HepG2 (cell line): ENCODE results near the gene EFNA4. TPM values are rescaled to one million over a fixed set of nuclear protein-coding genes. Genes with fewer than 3 reads are reported as not detected.

Experiments used
- ATAC-seq: fragments of 200-7000 bp; cut with Tn5 transposase; 3 replicates; pipeline ENCODE4 v1.9.1; 2020; ENCODE audit warnings: mild to moderate bottlenecking, moderate library complexity
- BruUV-seq: library from RNA; stranded (reverse); fragments of 400-500 nt; replicated peaks from 2 replicates; lab custom pipeline; 2021; lab: Mats Ljungman, UMichigan
- CTCF ChIA-PET: fragments of 300-600 bp; formaldehyde crosslinking; extraction: SDS; loops from one replicate; lab custom pipeline; 2021; ENCODE audit warnings: low total read pairs, inconsistent platforms, low intra/inter-chr PET ratio; lab: Yijun Ruan, JAX
- POLR2A ChIA-PET: fragments of 350-600 bp; sonication (Branson Sonifier 250); formaldehyde crosslinking; loops from one replicate; lab custom pipeline; 2020; ENCODE audit warnings: antibody characterized with exemption, inconsistent platforms; lab: Yijun Ruan, JAX
- DNase-seq: peaks from one replicate; pipeline ENCODE4 v3.0.0-alpha.2; 2015; ENCODE audit warnings: low spot score
- FAIRE-seq: peaks from 3 replicates; lab custom pipeline; 2011; peaks lifted over from hg19 to GRCh38; lab: Jason Lieb, UNC
- H2AFZ ChIP-seq: one replicate; pipeline ENCODE4 v1.6.1; 2011; ENCODE audit warnings: low read length, inconsistent platforms
- H3K27ac ChIP-seq: fragments of 300-600 bp; 3 replicates; pipeline ENCODE4 v1.8.0; 2011; ENCODE audit warnings: mixed run types, mild to moderate bottlenecking, mixed read lengths, low read length, inconsistent platforms; ENCODE audit not compliant: insufficient read depth; ENCODE audit errors: extremely low read length
- H3K27me3 ChIP-seq, 2 experiments: fragments of 200-600 bp in 1 of 2; 2 replicates in 1 of 2; 3 replicates in 1 of 2; pipeline versions ENCODE4 v1.6.0 to v1.8.0; 2011; ENCODE audit warnings: low read length in 2 of 2, mild to moderate bottlenecking in 2 of 2, moderate library complexity in 2 of 2, inconsistent platforms in 1 of 2; ENCODE audit not compliant: insufficient read depth in 2 of 2, control insufficient read depth in 1 of 2
- H3K36me3 ChIP-seq, 2 experiments: fragments of 200-600 bp in 1 of 2; replicated peaks in 1 of 2; 2 replicates in 1 of 2; 3 replicates in 1 of 2; pipeline versions ENCODE4 v1.5.1 to v1.8.0; 2011; ENCODE audit warnings: low read length in 2 of 2, inconsistent platforms in 1 of 2; ENCODE audit not compliant: insufficient read depth in 2 of 2, control insufficient read depth in 1 of 2
- H3K4me1 ChIP-seq: 2 replicates; pipeline ENCODE4 v1.5.1; 2012; ENCODE audit warnings: low read length, inconsistent platforms; ENCODE audit not compliant: insufficient read depth
- H3K4me2 ChIP-seq: 2 replicates; pipeline ENCODE4 v1.6.0; 2011; ENCODE audit warnings: low read depth, low read length, inconsistent platforms
- H3K4me3 ChIP-seq, 3 experiments: fragments of 200-600 bp in 1 of 3; sonication (generic), shearing (Covaris generic) in 1 of 3; replicated peaks in 1 of 3; 2 replicates each; pipeline ENCODE4 v1.5.1; 2011 to 2016; ENCODE audit warnings: low read length in 3 of 3, inconsistent platforms in 2 of 3, low read depth in 2 of 3, mild to moderate bottlenecking in 2 of 3, control low read depth in 1 of 3, mixed read lengths in 1 of 3; ENCODE audit not compliant: insufficient read depth in 1 of 3
- H3K79me2 ChIP-seq: one replicate; pipeline ENCODE4 v1.6.1; 2011; ENCODE audit warnings: low read length, inconsistent platforms; ENCODE audit not compliant: insufficient read depth
- H3K9ac ChIP-seq: 2 replicates; pipeline ENCODE4 v1.6.0; 2011; ENCODE audit warnings: mild to moderate bottlenecking, low read depth, low read length, inconsistent platforms; ENCODE audit not compliant: insufficient read depth
- H3K9me3 ChIP-seq: 2 replicates; pipeline ENCODE4 v1.5.1; 2012; ENCODE audit warnings: mild to moderate bottlenecking, low read length
- H4K20me1 ChIP-seq: 2 replicates; pipeline ENCODE4 v1.6.0; 2011; ENCODE audit warnings: inconsistent platforms, mild to moderate bottlenecking, low read length, moderate library complexity; ENCODE audit not compliant: insufficient read depth
- AGO1 ChIP-seq: fragments of 200-400 bp; formaldehyde crosslinking; IDR thresholded peaks from 2 replicates; pipeline ENCODE4 v1.6.1; 2017; ENCODE audit warnings: mild to moderate bottlenecking, low read depth, low read length, moderate library complexity; ENCODE audit not compliant: poor library complexity, severe bottlenecking
- CHD4 ChIP-seq: fragments of 200-600 bp; sonication (generic); IDR thresholded peaks from 2 replicates; pipeline ENCODE4 v1.7.0; 2017; ENCODE audit warnings: mild to moderate bottlenecking, low read length, borderline replicate concordance
- EED ChIP-seq: sonication (generic); formaldehyde crosslinking; IDR thresholded peaks from 2 replicates; pipeline ENCODE4 v1.5.0; 2020; ENCODE audit warnings: mild to moderate bottlenecking, missing genetic modification reagents
- HMG20A ChIP-seq: IDR thresholded peaks from 2 replicates; pipeline ENCODE4 v1.6.1; 2016; ENCODE audit warnings: borderline replicate concordance
- IKZF4 ChIP-seq: sonication (generic); formaldehyde crosslinking; IDR thresholded peaks from 2 replicates; pipeline ENCODE4 v1.5.1; 2020; ENCODE audit warnings: borderline replicate concordance, mild to moderate bottlenecking, low read depth, missing genetic modification reagents; ENCODE audit errors: not compliant biosample characterization
- ISX ChIP-seq: sonication (generic); formaldehyde crosslinking; conservative IDR thresholded peaks from 2 replicates; pipeline ENCODE4 v1.5.0; 2020; ENCODE audit warnings: missing genetic modification reagents
- KAT8 ChIP-seq: IDR thresholded peaks from 2 replicates; pipeline ENCODE4 v1.6.1; 2016; ENCODE audit warnings: missing genetic modification reagents, missing compliant biosample characterization
- POLR2AphosphoS5 ChIP-seq: IDR thresholded peaks from 2 replicates; pipeline ENCODE4 v1.6.1; 2012; ENCODE audit warnings: low read depth, low read length
- SNAI1 ChIP-seq: sonication (generic); formaldehyde crosslinking; IDR thresholded peaks from 2 replicates; pipeline ENCODE4 v1.5.0; 2020; ENCODE audit warnings: mild to moderate bottlenecking, missing genetic modification reagents, borderline replicate concordance
- YY1 ChIP-seq: IDR thresholded peaks from 2 replicates; pipeline ENCODE4 v1.6.1; 2011; ENCODE audit warnings: low read length, low read depth, moderate library complexity, mild to moderate bottlenecking; ENCODE audit not compliant: insufficient read depth, insufficient replicate concordance
- ZNF615 ChIP-seq: sonication (generic); formaldehyde crosslinking; IDR thresholded peaks from 2 replicates; pipeline ENCODE4 v1.5.0; 2020; ENCODE audit warnings: mild to moderate bottlenecking, missing genetic modification reagents, borderline replicate concordance
- ZNF672 ChIP-seq: sonication (generic); formaldehyde crosslinking; IDR thresholded peaks from 2 replicates; pipeline ENCODE4 v1.8.1; 2022; ENCODE audit warnings: missing genetic modification reagents
- WGBS: methylation state at CpG from one replicate; pipeline ENCODE4 v1.1.6; 2017; ENCODE audit warnings: low lambda C conversion rate; 5-methylcytosine and 5-hydroxymethylcytosine counted together
- in situ Hi-C: cut with HindIII; loops from 2 replicates; pipeline ENCODE4 v1.10.0; 2017; ENCODE audit warnings: low pct_unique_long_range_greater_than_20kb; ENCODE audit not compliant: extremely low pct_ligation_motif_present
- intact Hi-C: fragments of 100-400 bp; cut with micrococcal nuclease; formaldehyde crosslinking; loops from one replicate; pipeline ENCODE4 v1.10.0; 2022; ENCODE audit not compliant: unreplicated experiment
- polyA plus RNA-seq, 8 experiments: library from polyadenylated mRNA; depleted of rRNA in 3 of 8; stranded (reverse) in 7 of 8; unstranded in 1 of 8; fragments of >200 nt; fragmentation: Illumina TruSeq in 4 of 8; extraction: Trizol in 4 of 8; gene quantifications; 2 replicates each; pipeline versions ENCODE4 v1.2.1 to v1.2.3, GENCODE V29; 2011 to 2016; ENCODE audit warnings: low read depth in 4 of 8, missing spikeins in 1 of 8, mixed read lengths in 1 of 8; ENCODE audit not compliant: insufficient read depth in 1 of 8
- total RNA-seq, 5 experiments: library from RNA; depleted of rRNA; stranded (reverse); fragments of >200 nt; fragmentation: Illumina TruSeq; extraction: Trizol; gene quantifications; 2 replicates each; pipeline ENCODE4 v1.2.3, GENCODE V29; 2016; ENCODE audit warnings: low read depth in 1 of 5
- TF ChIP-seq, protein P1 (sequence below): sonication (generic); formaldehyde crosslinking; IDR thresholded peaks from 2 replicates; pipeline ENCODE4 v1.4.0; 2020; ENCODE audit warnings: missing genetic modification reagents, borderline replicate concordance
- TF ChIP-seq, protein P2 (sequence below): sonication (generic); formaldehyde crosslinking; IDR thresholded peaks from 2 replicates; pipeline ENCODE4 v1.4.0; 2020; ENCODE audit warnings: missing genetic modification reagents

EFNA4 gene
- total and polyA plus RNA-seq, 2 of the 13 experiments (the other 11 are each of a cell fraction or from before 2014, with no cell fraction given) = 12.0 to 17.2 TPM

DNA sequence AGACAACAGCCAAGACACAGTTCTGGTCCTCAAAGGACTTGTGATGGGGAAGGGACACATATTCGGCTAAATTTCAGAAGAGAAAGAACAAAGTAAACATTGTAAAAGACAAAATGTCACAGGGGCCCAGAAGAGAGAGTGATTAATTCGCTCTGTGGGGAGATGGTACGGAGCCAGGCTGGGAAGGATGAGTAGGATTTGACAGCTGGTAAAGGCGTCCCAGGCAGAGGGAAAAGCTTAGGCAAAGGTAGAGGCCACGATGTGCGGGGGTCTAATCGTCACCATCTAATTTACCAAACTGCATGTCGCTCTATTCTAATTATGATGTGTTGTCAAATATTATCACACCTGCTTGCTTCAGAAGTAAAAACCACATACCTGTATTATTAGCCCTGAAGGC is 46.8 kb downstream of the EFNA4 start:
- TF ChIP-seq AGO1 (no peak), CHD4 (no peak)
- Histone ChIP-seq H3K9me3 (no peaks in the 10 kb centered on the region), H3K79me2 (no peaks in the 10 kb centered on the region), H3K36me3 (no peaks in the 10 kb centered on the region), H2AFZ (no peak overlapping the region), H3K4me1 (peaks cover 54% of the 10 kb centered on the region), H3K4me3 (no peak overlapping the region), H3K4me2 (no peak overlapping the region), H3K9ac (no peak overlapping the region), H3K27ac (no peak overlapping the region), H3K27me3 (no peaks in the 10 kb centered on the region), H4K20me1 (no peaks in the 10 kb centered on the region)
- CTCF ChIA-PET = no interaction called here
- in situ Hi-C loops = no loop called here
- POLR2A ChIA-PET = interaction anchor here (0.8 kb wide), 1 partner anchor 16 kb away, joined by 3 read pairs; no protein-coding TSS in a partner anchor
- ATAC-seq = no peak
- 74% methylated on average over 8 of the region's 8 CpGs for WGBS
- DNase-seq = no peak
- intact Hi-C loops = loop anchor here (5.0 kb wide), 1 partner anchor 407 kb away; no protein-coding TSS in a partner anchor
- BruUV-seq = no TSS peak
- no peak for FAIRE-seq

DNA sequence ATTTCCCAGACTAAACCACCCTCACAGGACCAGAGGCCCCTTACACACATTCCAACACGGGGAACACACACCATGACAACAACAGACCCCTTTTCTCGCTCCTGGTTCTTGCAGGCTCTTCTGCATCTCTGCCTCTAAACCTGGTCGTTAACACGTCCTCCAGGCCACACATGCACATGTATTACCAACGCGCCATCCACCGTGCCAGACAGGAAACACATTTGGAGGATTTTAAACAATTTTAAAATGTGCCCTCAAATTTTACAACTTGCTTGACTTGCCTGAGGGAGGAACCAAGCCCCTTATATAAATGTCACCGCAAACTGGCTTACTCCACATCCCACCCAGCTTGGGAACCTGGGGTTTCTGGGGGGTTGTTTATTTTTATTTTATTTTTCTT is 47.3 kb downstream of the EFNA4 start:
- Histone ChIP-seq H3K4me2 (no peak overlapping the region), H3K9ac (no peak overlapping the region), H3K36me3 (no peaks in the 10 kb centered on the region), H3K4me3 (no peak overlapping the region), H3K27ac (no peak overlapping the region), H3K4me1 (peaks cover 49% of the 10 kb centered on the region), H3K27me3 (no peaks in the 10 kb centered on the region), H3K79me2 (no peaks in the 10 kb centered on the region), H3K9me3 (no peaks in the 10 kb centered on the region), H2AFZ (no peak overlapping the region), H4K20me1 (no peaks in the 10 kb centered on the region)
- in situ Hi-C loops = no loop called here
- 83% methylated on average over 8 of the region's 8 CpGs for WGBS
- POLR2A ChIA-PET = interaction anchor here (0.8 kb wide), 1 partner anchor 15 kb away, joined by 3 read pairs; no protein-coding TSS in a partner anchor
- ATAC-seq (no peak), DNase-seq (no peak), FAIRE-seq (no peak)
- intact Hi-C loops = loop anchor here (5.0 kb wide), 1 partner anchor 406 kb away; no protein-coding TSS in a partner anchor
- TF ChIP-seq, protein P1, sequence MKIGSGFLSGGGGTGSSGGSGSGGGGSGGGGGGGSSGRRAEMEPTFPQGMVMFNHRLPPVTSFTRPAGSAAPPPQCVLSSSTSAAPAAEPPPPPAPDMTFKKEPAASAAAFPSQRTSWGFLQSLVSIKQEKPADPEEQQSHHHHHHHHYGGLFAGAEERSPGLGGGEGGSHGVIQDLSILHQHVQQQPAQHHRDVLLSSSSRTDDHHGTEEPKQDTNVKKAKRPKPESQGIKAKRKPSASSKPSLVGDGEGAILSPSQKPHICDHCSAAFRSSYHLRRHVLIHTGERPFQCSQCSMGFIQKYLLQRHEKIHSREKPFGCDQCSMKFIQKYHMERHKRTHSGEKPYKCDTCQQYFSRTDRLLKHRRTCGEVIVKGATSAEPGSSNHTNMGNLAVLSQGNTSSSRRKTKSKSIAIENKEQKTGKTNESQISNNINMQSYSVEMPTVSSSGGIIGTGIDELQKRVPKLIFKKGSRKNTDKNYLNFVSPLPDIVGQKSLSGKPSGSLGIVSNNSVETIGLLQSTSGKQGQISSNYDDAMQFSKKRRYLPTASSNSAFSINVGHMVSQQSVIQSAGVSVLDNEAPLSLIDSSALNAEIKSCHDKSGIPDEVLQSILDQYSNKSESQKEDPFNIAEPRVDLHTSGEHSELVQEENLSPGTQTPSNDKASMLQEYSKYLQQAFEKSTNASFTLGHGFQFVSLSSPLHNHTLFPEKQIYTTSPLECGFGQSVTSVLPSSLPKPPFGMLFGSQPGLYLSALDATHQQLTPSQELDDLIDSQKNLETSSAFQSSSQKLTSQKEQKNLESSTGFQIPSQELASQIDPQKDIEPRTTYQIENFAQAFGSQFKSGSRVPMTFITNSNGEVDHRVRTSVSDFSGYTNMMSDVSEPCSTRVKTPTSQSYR (CRISPR knock-in tag) = no peak
- no peak for TF ChIP-seq HMG20A (CRISPR knock-in tag)
- TF ChIP-seq POLR2AphosphoS5 = no peak
- no peak for TF ChIP-seq SNAI1 (CRISPR knock-in tag)
- TF ChIP-seq IKZF4 (CRISPR knock-in tag) = no peak
- no peak for TF ChIP-seq ISX (CRISPR knock-in tag)
- TF ChIP-seq KAT8 (CRISPR knock-in tag) = no peak
- no peak for TF ChIP-seq ZNF615 (CRISPR knock-in tag)
- no peak for TF ChIP-seq EED (CRISPR knock-in tag)
- TF ChIP-seq, protein P2, sequence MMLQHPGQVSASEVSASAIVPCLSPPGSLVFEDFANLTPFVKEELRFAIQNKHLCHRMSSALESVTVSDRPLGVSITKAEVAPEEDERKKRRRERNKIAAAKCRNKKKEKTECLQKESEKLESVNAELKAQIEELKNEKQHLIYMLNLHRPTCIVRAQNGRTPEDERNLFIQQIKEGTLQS (CRISPR knock-in tag) = no peak
- TF ChIP-seq YY1 = no peak
- TF ChIP-seq ZNF672 (CRISPR knock-in tag) = no peak
- BruUV-seq = no TSS peak
- CTCF ChIA-PET = no interaction called here
